HG03103 (cell line): ENCODE measurements around the gene KRT79.

Source experiments
- ATAC-seq: cut with Tn5 transposase; IDR thresholded peaks from one replicate; pipeline ENCODE4 v1.9.1; 2021; ENCODE audit warnings: low read depth; ENCODE audit not compliant: unreplicated experiment

The KRT79 gene

DNA sequence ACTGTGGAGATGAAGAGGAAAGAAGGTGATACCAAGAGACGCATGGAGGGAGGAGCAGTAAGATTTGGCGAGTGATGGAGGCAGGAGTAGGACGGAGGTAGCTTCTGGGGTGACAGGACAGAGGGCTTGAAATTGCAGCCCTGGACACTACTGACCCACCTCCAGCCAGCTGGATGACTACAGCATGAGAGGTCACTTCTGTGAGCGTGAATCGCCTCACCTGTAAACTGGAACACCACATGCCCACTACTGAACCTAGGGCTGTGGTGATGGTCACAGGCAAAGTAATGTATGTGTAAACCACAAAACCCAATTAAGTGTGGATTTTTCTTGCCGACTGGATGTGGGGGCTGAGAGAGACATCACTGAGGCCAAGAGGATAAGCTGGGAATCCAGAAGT, 13.6 kb downstream of the KRT79 start:
- ATAC-seq, result no peak

DNA sequence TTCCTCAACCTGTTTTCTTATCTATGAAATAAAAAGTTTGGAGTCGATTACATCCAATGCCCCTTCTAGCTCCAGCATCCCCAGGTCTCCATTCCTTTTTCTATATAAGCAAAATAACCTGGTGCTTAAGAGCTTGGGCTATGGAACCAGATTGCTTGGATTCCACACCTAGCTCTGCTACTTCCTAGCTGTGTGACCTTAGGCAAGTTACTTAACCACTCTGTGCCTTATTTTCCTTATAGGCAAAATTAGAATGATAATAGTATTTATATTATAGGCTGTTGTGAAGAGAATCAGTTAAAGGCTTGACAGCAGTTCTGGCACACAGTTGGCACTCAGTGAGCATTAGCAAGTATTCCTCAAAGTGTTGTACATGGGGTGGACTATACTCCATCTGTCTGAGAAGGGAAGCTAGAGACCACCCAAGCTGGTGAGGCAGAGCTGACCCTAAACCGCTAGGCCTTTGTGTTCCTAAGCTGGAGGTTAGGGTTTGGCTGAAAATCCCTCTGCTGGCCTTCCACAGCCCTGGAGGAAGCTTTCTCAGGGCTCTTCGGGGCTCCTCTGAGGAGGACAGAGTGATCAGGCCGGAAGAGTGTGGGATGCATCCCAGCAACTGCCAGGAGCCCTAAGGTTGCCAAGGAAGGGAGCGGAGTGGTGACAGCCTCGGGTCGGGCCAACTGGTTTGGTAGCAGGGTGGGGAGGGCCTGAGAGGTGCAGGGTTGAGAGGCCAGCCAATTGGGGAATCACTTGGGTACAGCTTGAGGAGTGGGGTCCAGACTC, 14.2 kb downstream of the KRT79 start:
- no peak for ATAC-seq

DNA sequence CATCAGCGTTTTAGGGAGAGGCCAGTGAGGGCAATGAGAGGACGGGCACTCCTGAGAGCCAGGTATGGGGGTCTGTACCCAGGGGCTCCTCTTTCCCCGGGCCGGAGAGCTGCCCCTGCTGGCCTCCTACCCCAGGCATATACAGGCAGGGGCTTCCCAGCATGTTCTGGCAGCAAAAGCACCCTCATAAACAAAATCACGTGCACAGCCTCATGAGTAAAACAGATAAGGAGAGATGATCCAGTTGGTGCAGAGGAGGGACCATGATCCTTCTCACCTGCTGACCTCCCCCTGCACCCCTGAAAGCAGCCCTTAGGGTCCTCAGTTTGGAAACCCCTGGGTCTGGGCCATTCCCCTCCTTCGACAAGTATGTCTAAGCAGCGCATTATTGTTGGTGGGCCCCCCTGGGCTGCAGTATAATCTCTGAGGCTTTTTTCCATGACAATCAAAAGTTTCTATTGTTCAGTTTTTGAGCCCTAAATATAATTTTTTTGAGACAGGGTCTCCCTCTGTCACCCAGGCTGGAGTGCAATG, 15.2 kb downstream of the KRT79 start:
- ATAC-seq, result no peak

DNA sequence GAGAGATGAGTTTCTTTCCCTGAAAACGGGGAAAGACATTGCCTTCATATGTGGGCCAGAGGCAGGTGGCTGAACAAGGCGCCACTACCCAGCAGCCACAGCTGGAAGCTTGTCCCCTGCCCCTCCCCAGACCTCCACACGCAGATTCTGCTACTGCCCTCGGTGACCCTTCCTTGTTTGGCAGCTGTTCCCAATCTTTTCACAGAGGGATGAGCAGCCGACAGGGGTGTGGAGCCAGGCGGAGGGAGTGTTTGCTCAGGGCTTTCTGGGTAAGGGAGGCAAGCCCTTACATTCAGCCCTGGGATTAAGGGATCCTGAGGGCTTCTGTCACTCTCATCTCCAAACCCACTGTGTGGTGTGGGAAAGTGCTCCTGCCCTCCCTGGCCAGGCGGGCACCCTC, 15.7 kb downstream of the KRT79 start:
- no peak for ATAC-seq

DNA sequence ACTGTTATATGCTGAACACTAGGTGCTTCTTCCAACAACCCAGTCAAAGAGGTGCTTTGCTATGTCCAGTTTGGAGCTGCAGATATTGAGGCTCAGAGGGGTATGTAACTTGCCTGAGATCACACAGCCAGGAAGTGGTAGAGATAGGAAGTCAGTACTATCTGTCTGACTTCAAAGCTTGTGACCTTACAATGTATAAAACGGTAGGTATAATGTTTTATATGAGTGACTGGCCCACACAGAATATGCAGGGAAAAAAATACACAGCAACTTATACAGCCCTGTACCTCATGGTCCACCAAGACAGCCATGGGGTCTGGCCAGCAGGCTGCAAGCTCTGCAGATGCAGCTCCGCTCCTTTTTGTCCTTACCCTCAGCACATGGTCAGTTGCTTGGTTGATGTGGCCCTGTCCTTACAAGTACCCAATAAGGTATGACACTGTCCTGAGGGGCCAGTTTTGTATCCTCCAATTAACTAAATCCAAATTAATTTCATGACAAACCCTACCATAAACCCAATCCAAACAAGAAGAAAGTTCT, 16.3 kb downstream of the KRT79 start:
- ATAC-seq, result no peak

DNA sequence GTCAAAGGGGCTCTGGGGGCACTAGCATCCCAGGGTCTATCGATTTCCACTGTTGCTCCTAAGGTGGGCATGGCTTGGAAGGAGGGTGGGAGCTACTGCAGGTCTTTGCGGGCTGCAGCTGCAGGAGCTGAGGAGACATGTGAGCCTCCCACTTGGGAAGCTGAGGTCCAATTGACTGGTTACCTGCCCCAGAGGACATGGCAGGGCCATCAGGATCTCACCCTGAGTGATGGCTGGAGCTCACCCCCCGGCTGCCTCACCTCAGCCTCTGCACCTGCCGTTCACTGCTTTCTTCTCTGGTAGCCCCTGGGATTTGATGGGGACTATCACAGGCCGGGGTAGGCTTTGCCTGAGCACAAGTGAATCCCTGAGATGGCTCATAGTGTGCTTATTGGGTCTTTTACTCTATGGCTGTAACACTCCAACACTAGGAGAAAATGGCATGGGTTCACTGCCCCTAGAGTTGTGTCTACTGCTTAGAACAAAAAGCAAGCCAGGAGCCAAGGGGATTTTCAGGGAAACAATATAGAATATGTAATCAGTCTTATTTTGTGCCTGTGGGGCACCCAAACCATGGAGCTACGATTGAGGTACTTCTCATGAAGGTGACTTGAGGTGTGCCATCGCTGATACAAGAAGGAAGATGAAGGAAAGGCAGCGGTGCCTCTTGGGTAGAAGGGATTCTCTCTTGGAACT, 17.0 kb downstream of the KRT79 start:
- no peak for ATAC-seq

DNA sequence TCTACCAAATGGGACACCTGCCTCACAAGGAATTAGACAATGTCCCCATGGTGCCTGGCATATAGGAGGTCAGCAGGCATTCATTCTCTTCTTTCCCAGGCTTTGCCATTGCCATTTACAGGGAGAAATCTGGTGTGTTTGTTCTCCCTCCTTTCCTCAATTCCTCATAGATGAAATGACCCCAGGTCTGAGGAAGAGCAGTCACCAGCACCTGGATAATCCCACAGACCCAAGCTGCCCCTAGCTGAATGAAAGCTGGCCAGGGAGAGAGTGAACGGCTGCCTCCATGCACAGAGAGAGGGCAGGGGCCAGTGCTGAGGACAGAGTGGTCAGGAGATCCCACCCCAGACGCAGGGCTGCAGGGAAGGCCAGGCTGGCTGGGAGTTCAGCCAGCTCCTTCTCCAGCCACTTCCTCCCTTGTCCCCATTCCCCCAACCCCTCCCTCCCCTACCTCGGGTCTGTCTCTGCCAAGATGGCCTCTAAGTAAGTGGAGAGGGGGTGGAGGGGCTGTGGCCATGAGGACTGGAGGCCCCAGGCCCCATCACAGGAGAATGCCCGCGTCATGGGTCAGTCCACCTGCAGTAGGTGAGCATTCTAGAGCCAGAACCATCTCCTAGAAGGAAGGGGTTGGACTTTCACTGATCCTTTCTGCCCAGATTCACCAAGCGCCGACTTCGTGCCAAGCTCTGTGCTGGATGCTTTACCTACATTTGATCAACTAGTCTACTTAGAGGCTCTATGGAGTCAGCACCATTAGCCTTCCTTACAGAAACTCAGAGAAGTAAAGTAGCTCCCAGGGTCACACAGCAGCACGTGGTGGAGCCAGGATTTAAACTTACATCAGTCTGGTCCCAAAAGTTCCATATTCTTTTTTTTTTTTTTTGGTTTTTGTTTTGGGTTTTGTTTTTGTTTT, 18.2 kb downstream of the KRT79 start:
- no peak for ATAC-seq

DNA sequence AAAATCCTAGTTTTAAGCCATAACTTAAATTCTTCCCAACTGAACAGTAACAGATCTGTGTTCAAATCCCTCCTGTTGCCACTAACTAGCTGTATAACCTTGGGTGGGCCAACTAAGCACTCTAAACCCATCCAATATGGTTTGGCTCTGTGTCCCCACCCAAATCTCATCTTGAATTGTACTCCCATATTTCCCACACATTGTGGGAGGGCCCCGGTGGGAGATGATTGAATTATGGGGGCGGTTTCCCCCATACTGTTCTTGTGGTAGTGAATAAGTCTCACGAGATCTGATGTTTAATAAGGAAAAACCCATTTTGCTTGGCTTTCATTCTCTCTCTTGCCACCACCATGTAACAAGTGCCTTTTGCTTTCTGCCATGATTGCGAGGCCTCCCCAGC, 18.9 kb downstream of the KRT79 start:
- no peak for ATAC-seq

DNA sequence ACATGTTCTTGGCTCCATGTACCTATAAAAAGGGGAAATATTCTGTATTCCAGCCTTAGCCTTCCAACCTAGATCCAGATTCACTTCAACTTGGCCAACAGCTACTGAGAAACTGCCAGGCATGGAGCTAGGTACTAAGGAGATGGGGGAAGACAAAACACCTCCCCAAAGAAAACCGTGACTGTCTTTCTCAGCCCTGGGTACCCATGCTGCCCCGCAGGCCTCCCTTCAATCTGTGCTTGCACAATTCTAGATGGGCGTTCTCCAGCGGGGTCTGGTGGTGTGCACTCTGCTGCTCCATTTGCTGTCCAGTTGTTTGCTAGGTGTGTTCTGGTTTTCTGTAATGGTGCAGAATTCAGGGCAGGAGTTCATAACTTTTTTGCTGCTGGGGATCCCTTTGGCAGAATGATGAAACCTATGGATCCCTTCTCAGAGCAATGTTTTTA, 19.4 kb downstream of the KRT79 start:
- ATAC-seq, result no peak

DNA sequence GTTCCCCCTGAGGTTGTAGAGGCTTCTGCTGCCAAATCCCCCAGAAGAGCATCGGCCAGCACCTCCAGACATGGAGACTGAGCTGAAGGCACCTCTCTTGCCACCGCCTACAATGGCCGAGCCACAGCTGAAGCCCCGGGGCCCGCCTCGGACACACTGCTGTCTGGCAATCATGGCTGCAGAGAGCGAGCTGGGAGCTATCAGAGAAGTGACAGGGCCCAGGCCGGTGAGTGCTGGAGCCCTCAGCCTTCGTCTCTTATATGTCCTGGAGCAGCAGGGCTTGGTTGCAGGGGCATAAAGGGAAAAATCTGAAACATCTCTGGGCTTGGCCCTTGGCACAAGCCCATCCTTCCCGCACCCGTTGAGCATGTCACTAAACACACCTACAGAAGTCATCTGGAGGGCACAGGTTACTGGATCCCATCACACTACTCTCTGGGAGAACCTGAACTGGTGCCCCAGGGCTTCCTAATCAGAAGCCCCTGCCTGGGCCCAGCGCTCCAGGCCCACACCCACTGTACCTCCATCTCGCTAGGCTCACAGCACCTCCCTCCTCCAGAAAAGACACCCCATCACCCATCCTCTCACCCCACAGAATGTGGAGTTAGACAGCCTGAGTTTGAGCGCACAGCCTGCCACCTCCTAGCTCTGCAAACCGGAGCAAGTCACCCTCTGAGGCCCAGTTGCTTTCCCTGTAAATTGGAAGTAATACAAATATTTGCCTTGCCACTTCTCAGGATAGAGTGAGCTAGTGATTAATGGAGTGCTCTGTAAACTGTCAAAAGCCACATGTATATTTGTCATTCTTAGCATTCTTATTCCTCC, 20.0 kb downstream of the KRT79 start, which contains the start of gene KRT4:
Gene KRT4 (minus strand): TSS at position 232 of the 825 bp plus-strand sequence. CDS start 58 bp downstream, at position 174.
- ATAC-seq, result no peak

DNA sequence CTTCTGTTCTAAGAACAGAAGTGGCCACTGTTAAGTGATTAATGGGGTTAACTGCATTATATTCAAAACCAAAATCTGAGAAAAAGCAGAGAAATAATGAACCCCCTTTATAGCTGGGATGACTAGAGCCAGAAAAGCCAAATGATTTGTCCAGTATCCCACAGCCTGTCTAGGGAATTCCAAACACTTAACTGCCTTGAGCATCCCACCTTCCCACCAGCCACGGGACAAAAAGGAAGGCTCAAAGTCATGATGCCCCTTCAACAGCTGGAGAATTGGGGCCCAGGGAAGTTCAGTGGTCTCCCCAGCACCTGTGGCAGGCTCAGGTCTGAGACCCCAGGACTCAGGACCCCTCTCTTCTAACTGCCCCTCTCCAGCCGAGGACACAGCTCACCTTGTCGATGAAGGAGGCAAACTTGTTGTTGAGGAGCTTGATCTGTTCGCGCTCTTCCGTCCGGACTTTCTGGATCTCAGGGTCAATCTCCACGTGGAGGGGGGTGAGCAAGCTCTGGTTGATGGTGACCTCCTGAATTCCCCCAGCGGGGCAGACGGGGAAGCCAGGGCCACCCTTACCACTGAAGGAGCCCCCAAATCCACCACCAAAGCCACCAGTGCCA, 20.8 kb downstream of the KRT79 start:
- no peak for ATAC-seq

DNA sequence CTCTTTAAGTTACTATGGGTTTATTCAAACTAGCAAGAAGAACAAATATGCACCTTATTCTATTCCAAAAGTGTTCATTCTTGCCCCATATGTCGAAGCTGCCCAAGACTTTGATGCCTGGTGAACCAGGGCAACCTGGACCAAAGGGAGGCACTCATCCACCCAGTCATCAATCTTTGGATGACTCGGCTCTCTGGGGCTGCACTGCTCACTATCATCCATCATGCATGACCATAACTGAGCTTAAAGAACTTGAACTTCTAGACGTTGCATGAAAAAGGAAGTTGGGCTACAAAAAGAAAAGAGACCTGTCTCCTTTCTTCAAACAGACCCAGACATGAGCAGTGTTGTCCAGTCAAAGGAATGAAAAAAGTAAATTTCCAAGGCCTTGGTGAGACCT, 21.4 kb downstream of the KRT79 start:
- ATAC-seq, result no peak

DNA sequence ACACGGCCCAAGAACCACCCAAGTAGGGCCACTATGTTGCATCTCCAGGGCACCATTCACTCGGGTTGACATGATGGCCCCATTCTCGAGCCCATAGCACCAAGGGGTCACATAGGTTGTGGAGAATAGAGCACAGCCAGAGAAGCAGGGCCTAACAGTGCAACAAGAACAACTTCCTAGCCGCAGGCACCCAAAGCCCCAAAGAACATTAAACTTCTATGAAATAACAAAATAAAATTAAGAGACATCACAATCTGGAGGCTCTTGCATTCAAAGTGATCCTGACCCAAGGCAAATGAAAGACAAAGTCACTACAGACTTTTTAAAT, 22.1 kb downstream of the KRT79 start:
- ATAC-seq, result no peak

DNA sequence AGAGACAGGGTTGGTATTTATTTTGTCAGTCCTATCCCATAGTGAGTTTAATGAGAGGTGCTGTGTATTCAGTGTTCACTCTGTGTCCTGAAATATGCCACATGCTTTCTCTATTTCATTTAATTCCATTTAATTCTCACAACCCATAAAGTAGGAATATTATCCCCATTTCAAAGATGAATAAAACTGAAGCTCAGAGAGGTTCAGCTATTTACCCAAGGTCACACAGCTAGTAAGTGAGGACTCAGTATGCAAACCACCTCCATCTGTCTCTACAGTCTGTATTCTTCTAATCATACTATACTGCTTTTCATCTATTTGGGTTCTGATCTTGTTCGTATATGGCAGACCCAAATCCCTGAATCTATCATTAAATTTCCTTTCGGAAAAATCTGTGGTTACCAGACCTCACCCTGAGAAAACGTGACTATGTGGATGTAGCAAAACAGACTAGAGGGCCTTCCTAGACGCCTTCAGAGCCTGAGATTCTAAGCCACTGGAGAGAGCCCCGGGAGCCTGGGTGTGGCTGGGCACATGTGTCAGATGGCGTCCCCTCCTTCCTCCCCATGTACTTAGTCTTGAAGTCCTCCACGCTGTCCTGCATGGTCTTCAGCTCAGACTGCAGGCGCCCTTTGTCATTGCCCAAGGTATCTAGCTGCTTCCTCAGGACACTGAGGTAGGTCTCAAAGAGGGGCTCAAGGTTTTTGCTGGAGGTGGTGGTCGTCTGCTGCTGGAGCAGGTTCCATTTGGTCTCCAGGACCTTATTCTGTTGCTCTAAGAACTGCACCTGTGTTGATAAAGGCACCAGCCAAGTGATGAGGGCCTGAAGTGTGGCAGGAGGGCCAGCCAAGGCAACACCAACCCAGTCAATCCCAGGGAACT, 22.7 kb downstream of the KRT79 start:
- ATAC-seq, result no peak

DNA sequence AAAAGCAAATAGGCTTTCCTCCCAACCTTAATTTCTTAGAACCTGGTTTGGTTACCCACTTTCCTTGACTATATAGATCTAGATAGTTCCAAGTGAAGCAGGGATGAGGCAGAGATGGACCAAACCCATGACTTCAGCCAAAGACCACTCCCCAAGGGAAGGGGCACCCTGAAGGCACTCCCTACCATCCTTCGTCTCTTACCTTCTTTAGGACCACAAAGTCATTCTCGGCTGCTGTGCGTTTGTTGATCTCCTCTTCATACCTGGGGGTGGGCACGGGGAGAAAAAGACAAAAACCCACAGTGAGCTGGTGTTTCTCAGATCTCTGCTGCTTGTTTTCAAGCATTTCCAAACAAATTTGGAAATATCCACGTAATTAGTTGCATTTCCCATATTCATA, 23.6 kb downstream of the KRT79 start:
- no peak for ATAC-seq

DNA sequence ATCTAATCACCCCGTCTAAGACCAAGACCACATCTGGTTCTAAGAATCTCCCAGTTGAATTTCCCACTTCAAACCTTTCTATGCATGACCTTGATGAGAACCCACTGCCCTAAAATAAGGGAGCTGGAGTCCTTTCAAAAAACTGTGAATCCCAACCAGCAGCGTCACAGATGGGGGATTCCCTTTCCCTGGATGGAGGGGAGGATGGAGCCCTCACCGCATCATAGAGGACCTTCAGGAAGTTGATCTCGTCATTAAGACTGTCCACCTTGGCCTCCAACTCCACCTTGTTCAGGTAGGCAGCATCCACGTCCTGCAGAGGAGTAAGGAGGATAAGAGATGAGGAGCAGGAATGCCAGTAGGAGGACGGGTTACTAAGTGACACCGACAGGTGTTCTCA, 24.9 kb downstream of the KRT79 start:
- no peak for ATAC-seq

DNA sequence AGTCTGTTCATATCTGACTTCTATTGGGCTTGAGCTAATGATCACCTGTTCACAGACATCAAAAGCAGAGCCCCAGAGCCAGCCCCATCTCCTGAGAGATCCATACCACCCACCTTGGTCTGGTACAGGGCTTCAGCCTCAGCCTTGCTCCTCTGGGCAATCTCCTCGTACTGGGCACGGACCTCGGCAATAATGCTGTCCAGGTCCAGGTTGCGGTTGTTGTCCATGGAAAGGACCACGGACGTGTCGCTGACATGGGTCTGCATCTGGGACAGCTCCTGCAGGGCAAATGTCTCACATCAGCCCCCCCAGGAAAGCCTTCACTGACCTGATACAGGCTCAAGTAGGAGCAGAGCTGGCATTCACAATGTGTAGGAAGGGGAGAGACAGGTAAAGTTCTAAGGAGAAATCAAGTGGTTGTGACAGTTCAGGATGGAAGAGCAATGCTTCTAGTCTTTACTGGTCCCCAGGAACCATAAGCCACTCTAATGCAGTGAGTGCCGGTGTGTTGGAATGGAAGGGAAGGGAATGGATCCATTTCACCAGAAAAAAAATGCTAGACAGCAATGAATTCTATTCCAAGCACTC, 25.4 kb downstream of the KRT79 start:
- ATAC-seq, result no peak
